Measurements from ENCODE around the gene MRPL51.

MRPL51 gene

DNA sequence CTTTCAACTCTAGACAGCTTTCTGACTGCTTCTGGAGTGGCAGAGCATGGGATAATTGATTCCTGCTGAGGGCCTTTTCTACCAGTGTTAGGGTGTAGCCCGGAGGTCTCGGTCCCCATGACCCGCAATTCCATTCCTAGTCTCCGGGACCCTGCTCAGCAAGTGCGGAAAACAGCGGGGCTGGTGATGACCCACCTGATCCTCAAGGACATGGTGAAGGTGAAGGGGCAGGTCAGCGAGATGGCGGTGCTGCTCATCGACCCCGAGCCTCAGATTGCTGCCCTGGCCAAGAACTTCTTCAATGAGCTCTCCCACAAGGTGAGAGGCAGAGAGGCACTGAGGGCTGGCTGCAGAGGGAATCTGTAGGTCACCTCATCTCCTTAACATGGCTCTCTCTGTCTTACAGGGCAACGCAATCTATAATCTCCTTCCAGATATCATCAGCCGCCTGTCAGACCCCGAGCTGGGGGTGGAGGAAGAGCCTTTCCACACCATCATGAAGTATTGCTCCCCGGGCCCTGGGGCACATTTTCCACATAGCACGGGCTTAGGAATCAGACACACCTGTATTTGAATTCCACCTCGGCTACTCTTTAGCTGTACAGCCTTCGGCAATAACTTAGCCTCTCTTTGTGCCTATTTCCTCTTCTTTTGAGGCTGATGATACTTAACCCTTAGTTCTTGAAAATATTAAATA lies 35.6 kb upstream of the MRPL51 start:
- Histone ChIP-seq H3K36me3 (ENCODE audit: insufficient read depth, low read depth, low read length) (peaks cover 87% of the 10 kb centered on the region), H3K27ac (ENCODE audit: low read length) (no peak overlapping the region), H3K9ac (ENCODE audit: low read depth, low read length) (no peak overlapping the region), H3K4me1 (ENCODE audit: insufficient read depth, low read length) (peaks cover 15% of the 10 kb centered on the region), H3K27me3 (ENCODE audit: insufficient read depth, low read length) (no peaks in the 10 kb centered on the region), H3K9me3 (ENCODE audit: insufficient read depth, low read depth, low read length) (no peaks in the 10 kb centered on the region), H3K4me3 (ENCODE audit: low read length) (no peak overlapping the region)

DNA sequence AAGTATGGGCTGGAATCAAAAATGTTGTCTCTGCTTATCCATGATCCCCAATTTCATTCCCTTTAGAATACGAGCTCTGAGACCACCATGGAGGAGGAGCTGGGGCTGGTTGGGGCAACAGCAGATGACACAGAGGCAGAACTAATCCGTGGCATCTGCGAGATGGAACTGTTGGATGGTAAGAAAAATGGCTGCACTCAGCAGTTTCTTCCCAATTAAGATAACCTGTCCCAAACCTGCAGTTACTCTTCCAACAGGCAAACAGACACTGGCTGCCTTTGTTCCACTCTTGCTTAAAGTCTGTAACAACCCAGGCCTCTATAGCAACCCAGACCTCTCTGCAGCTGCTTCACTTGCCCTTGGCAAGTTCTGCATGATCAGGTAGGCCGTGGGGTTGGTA lies 34.6 kb upstream of the MRPL51 start:
- Histone ChIP-seq H3K4me3 (ENCODE audit: low read length) (no peak overlapping the region), H3K27ac (ENCODE audit: low read length) (no peak overlapping the region), H3K4me1 (ENCODE audit: insufficient read depth, low read length) (peaks cover 12% of the 10 kb centered on the region), H3K27me3 (ENCODE audit: insufficient read depth, low read length) (no peaks in the 10 kb centered on the region), H3K36me3 (ENCODE audit: insufficient read depth, low read depth, low read length) (peaks cover 97% of the 10 kb centered on the region), H3K9me3 (ENCODE audit: insufficient read depth, low read depth, low read length) (no peaks in the 10 kb centered on the region), H3K9ac (ENCODE audit: low read depth, low read length) (no peak overlapping the region)

DNA sequence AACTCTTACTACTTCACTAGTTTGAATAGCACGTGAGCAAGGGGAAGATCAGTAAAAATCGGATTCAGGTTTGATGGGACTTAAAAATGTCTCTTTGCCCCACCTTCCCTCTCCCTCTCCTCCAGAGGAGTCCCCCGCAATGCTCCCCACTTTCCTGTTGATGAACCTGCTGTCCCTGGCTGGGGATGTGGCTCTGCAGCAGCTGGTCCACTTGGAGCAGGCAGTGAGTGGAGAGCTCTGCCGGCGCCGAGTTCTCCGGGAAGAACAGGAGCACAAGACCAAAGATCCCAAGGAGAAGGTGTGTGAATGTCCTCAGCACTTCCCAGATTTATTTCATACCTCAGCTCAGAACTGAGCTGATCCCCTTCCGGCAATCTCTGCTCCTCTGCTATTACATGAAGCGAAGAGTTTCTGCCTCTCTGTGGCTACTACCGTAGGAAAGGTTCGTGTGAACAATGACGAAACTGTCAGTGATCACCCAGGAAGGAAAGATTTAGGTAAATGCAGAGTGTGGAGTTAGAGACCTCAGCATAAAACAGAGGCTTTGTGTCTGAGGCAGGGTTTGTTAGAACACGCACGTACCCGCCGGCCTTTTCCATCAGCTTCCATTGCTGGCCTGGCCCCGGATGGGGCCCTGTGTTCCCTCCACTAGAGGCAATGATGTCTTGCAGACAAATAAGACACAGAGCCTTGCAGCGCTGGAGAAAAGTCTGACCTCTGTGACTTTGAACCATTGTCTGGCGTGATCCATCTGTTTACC lies 33.9 kb upstream of the MRPL51 start:
- Histone ChIP-seq H3K27me3 (ENCODE audit: insufficient read depth, low read length) (no peaks in the 10 kb centered on the region), H3K9me3 (ENCODE audit: insufficient read depth, low read depth, low read length) (no peaks in the 10 kb centered on the region), H3K27ac (ENCODE audit: low read length) (no peak overlapping the region), H3K36me3 (ENCODE audit: insufficient read depth, low read depth, low read length) (peaks cover 100% of the 10 kb centered on the region), H3K4me1 (ENCODE audit: insufficient read depth, low read length) (peaks cover 4% of the 10 kb centered on the region; the same call in 1 of the 2 replicates), H3K9ac (ENCODE audit: low read depth, low read length) (no peak overlapping the region), H3K4me3 (ENCODE audit: low read length) (no peak overlapping the region)

DNA sequence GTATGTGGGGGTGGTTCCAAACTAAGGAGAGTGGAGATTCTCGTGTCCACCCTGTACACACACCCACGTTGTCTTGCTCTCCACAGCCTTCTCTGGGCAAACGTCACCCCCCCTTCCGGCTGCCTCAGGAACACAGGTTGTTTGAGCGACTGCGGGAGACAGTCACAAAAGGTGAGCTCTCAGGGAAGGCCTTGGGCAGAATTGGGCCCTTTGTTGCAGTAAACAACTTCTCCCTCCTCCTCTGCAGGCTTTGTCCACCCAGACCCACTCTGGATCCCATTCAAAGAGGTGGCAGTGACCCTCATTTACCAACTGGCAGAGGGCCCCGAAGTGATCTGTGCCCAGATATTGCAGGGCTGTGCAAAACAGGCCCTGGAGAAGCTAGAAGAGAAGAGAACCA lies 33.1 kb upstream of the MRPL51 start:
- Histone ChIP-seq H3K27me3 (ENCODE audit: insufficient read depth, low read length) (no peaks in the 10 kb centered on the region), H3K36me3 (ENCODE audit: insufficient read depth, low read depth, low read length) (peaks cover 100% of the 10 kb centered on the region), H3K4me1 (ENCODE audit: insufficient read depth, low read length) (no peaks in the 10 kb centered on the region), H3K27ac (ENCODE audit: low read length) (no peak overlapping the region), H3K4me3 (ENCODE audit: low read length) (no peak overlapping the region), H3K9ac (ENCODE audit: low read depth, low read length) (no peak overlapping the region), H3K9me3 (ENCODE audit: insufficient read depth, low read depth, low read length) (no peaks in the 10 kb centered on the region)

DNA sequence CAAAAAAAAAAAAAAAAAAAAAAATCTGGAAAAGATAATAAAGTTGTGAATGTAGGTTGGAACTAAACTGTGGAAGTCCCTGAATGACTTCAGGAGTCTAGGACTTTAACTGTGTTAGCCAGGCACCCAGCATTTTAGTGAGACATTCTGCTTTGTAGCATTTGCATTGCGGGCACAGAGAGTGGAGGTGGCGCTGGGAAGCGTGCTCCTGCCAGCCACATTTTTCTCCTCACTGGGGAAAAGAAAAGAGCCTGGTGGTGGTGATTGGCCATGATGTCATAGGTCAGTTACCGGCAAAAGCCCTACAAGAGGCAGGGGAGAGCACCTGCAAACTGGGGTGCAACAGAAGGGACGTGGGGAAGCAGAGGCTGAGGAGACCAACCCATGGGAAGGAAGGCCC lies 31.6 kb upstream of the MRPL51 start:
- no peak overlapping the region for H3K9ac ChIP-seq (ENCODE audit: low read depth, low read length)
- peaks cover 99% of the 10 kb centered on the region for H3K36me3 ChIP-seq (ENCODE audit: insufficient read depth, low read depth, low read length)
- H3K4me3 ChIP-seq (ENCODE audit: low read length), result no peak overlapping the region
- no peaks in the 10 kb centered on the region for H3K9me3 ChIP-seq (ENCODE audit: insufficient read depth, low read depth, low read length)
- no peaks in the 10 kb centered on the region for H3K27me3 ChIP-seq (ENCODE audit: insufficient read depth, low read length)
- H3K27ac ChIP-seq (ENCODE audit: low read length), result no peak overlapping the region
- no peaks in the 10 kb centered on the region for H3K4me1 ChIP-seq (ENCODE audit: insufficient read depth, low read length)

DNA sequence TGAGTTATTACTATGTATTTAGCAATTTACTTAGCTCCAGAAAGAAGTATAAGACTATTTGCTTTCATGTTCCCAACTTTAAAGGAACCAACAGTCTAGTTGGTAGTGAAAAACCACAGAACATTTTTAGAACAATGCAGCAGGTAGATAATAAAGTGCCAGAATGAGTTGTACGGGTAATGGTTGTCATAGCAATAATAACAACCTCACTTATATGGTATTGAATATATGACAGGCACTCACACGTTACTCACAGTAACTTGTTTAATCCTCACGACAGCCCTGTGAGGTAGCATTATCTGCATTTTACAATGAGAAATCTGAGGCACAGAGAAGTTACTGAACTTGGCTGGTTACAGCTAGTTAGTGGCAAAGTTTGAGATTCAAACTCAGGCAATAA lies 30.6 kb upstream of the MRPL51 start:
- H3K27ac ChIP-seq (ENCODE audit: low read length), result no peak overlapping the region
- no peak overlapping the region for H3K4me3 ChIP-seq (ENCODE audit: low read length)
- no peak overlapping the region for H3K9ac ChIP-seq (ENCODE audit: low read depth, low read length)
- no peaks in the 10 kb centered on the region for H3K9me3 ChIP-seq (ENCODE audit: insufficient read depth, low read depth, low read length)
- H3K27me3 ChIP-seq (ENCODE audit: insufficient read depth, low read length), result no peaks in the 10 kb centered on the region
- H3K4me1 ChIP-seq (ENCODE audit: insufficient read depth, low read length), result no peaks in the 10 kb centered on the region
- peaks cover 98% of the 10 kb centered on the region for H3K36me3 ChIP-seq (ENCODE audit: insufficient read depth, low read depth, low read length)

DNA sequence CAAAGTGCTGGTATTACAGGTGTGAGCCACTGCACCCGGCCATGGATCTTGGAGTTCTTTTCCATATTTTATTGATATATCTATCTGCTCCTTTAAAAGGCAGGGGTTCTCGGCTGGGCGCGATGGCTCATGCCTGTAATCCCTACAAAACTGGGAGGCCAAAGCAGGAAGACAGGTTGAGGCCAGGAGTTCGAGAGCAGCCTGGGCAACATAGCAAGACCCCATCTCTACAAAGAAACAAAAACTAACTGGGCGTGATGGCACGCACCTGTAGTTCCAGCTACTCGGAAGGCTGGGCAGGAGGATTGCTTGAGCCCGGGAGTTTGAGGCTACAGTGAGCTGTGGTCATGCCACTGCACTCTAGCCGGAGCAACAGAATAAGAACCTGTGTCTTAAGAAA lies 29.1 kb upstream of the MRPL51 start:
- H3K27me3 ChIP-seq (ENCODE audit: insufficient read depth, low read length), result no peaks in the 10 kb centered on the region
- no peak overlapping the region for H3K27ac ChIP-seq (ENCODE audit: low read length)
- no peaks in the 10 kb centered on the region for H3K9me3 ChIP-seq (ENCODE audit: insufficient read depth, low read depth, low read length)
- no peaks in the 10 kb centered on the region for H3K4me1 ChIP-seq (ENCODE audit: insufficient read depth, low read length)
- H3K9ac ChIP-seq (ENCODE audit: low read depth, low read length), result no peak overlapping the region
- H3K4me3 ChIP-seq (ENCODE audit: low read length), result no peak overlapping the region
- H3K36me3 ChIP-seq (ENCODE audit: insufficient read depth, low read depth, low read length), result peaks cover 97% of the 10 kb centered on the region

DNA sequence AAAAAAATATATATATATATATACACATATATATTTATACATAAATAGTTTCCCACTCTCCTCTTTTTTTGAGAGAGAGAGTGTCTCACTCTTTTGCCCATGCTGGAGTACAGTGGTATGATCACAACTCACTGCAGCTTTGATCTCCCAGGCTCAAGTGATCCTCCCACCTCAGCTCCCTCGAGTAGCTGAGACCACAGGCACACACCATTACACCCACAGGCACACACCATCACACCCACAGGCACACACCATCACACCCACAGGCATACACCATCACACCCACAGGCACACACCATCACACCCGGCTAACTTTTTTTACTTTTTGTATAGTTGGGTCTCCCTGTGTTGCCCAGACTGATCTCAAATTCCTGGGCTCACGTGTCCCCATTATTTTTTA lies 27.1 kb upstream of the MRPL51 start:
- Histone ChIP-seq H3K27ac (ENCODE audit: low read length) (no peak overlapping the region), H3K27me3 (ENCODE audit: insufficient read depth, low read length) (no peaks in the 10 kb centered on the region), H3K36me3 (ENCODE audit: insufficient read depth, low read depth, low read length) (peaks cover 95% of the 10 kb centered on the region), H3K9ac (ENCODE audit: low read depth, low read length) (no peak overlapping the region), H3K4me1 (ENCODE audit: insufficient read depth, low read length) (no peaks in the 10 kb centered on the region), H3K9me3 (ENCODE audit: insufficient read depth, low read depth, low read length) (no peaks in the 10 kb centered on the region), H3K4me3 (ENCODE audit: low read length) (no peak overlapping the region)

DNA sequence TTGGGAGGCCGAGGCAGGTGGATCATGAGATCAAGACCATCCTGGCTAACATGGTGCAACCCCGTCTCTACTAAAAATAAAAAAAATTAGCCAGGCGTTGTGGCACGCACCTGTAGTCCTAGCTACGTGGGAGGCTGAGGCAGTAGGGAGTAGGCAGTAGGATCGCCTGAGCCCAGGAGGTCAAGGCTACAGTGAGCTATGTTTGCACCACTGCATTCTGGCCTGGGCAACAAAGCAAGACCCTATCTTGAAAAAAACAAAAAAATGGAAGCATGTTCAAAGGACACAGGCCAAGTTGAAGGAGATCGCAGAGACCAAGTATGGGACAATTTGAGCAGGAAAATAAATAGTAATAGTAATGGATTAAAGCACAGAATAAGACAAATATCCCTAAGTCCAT lies 15.0 kb upstream of the MRPL51 start:
- Histone ChIP-seq H3K4me3 (ENCODE audit: low read length) (no peak overlapping the region), H3K36me3 (ENCODE audit: insufficient read depth, low read depth, low read length) (peaks cover 59% of the 10 kb centered on the region), H3K27me3 (ENCODE audit: insufficient read depth, low read length) (no peaks in the 10 kb centered on the region), H3K9ac (ENCODE audit: low read depth, low read length) (no peak overlapping the region), H3K9me3 (ENCODE audit: insufficient read depth, low read depth, low read length) (no peaks in the 10 kb centered on the region), H3K27ac (ENCODE audit: low read length) (no peak overlapping the region), H3K4me1 (ENCODE audit: insufficient read depth, low read length) (peaks cover 8% of the 10 kb centered on the region; the same call in 1 of the 2 replicates)

DNA sequence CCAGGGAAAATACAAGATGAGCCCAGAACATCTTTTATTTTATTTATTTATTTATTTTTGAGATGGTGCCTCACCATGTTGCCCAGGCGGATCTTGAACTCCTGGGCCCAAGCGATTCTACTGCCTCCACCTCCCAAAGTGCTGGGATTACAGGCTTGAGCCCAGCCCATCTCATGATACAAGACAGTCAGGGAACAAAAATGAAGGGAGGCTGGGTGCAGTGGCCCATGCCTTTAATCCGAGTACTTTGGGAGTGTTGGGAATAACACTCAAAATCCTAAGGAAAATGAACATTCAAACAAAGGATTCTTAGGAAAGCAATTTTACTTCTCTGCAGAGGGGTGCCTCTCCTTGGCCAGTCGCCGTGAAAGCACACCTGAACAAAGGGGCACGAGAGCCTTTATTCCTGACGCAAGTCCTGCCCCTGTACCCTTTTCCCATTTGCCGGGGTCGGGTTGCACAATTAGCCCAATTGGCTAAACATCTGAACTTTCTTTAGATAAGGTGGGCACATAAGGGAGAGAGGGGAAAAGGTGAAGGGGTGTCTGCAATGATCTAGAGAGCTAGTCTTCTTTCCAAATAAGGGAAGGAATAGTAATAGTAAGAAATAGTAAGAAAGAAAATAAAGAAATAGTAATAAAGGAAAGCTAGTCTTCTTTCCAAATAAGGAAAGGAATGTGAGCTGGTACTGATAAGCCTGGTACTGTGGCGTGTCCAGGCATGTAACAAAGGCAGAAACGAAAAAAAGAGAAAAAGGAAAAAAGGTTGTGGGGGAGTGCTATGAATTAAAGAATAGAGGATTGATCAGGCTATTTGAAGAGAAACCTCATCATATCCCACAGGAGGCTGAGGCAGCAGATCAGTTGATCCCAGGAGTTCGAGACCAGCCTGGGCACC lies 14.3 kb upstream of the MRPL51 start:
- Histone ChIP-seq H3K27ac (ENCODE audit: low read length) (no peak overlapping the region), H3K9ac (ENCODE audit: low read depth, low read length) (peak overlapping the region; percentile 49; the same call in 1 of the 2 replicates)

DNA sequence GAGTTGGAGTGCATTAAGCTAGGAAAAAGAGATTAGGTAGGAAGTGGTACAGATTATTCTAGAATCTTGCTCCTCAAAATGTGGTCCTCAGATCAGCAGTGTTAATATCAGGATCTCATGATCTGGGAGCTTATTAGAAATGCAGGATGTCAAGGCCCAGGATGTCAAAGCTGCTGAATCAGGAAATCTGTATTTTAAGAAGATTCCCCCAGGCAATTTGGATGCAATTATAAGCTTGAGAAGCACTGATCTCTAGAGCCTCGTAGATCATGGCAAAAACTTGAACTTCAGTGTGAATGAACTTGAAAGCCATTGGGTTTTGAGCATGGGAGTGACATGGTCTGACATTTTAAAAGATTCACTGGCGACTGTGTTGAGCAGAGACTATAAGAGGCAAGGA lies 7.4 kb upstream of the MRPL51 start:
- Histone ChIP-seq H3K9me3 (ENCODE audit: insufficient read depth, low read depth, low read length) (no peaks in the 10 kb centered on the region), H3K27ac (ENCODE audit: low read length) (no peak overlapping the region), H3K36me3 (ENCODE audit: insufficient read depth, low read depth, low read length) (peaks cover 78% of the 10 kb centered on the region), H3K4me3 (ENCODE audit: low read length) (no peak overlapping the region), H3K4me1 (ENCODE audit: insufficient read depth, low read length) (no peaks in the 10 kb centered on the region), H3K27me3 (ENCODE audit: insufficient read depth, low read length) (no peaks in the 10 kb centered on the region), H3K9ac (ENCODE audit: low read depth, low read length) (no peak overlapping the region)

More for the DNA sequence above, 14.3 kb upstream of the MRPL51 start:
- no peaks in the 10 kb centered on the region for H3K9me3 ChIP-seq (ENCODE audit: insufficient read depth, low read depth, low read length)
- peaks cover 54% of the 10 kb centered on the region for H3K36me3 ChIP-seq (ENCODE audit: insufficient read depth, low read depth, low read length)
- H3K4me1 ChIP-seq (ENCODE audit: insufficient read depth, low read length), result peaks cover 8% of the 10 kb centered on the region; the same call in 1 of the 2 replicates
- H3K27me3 ChIP-seq (ENCODE audit: insufficient read depth, low read length), result no peaks in the 10 kb centered on the region
- H3K4me3 ChIP-seq (ENCODE audit: low read length), result no peak overlapping the region
